Osteocyte (in vitro differentiated cells): ENCODE measurements around the gene ANKRD12. TPM values are rescaled to one million over a fixed set of nuclear protein-coding genes. Genes with fewer than 3 reads are reported as not detected.

Experiments
- DNase-seq: peaks from one replicate; pipeline ENCODE4 v3.0.0; 2021; ENCODE audit warnings: mixed read lengths; ENCODE audit not compliant: unreplicated experiment; ENCODE audit errors: extremely low spot score
- H3K27ac Mint-ChIP-seq: one replicate; pipeline ENCODE4 v1.8.0; 2021; ENCODE audit warnings: mild to moderate bottlenecking, mixed read lengths; ENCODE audit not compliant: unreplicated experiment
- H3K27me3 Mint-ChIP-seq: one replicate; pipeline ENCODE4 v1.8.0; 2021; ENCODE audit warnings: mixed read lengths; ENCODE audit not compliant: unreplicated experiment
- H3K36me3 Mint-ChIP-seq: one replicate; pipeline ENCODE4 v1.8.0; 2021; ENCODE audit warnings: mixed read lengths; ENCODE audit not compliant: unreplicated experiment
- H3K4me1 Mint-ChIP-seq: one replicate; pipeline ENCODE4 v1.8.0; 2021; ENCODE audit warnings: mixed read lengths; ENCODE audit not compliant: unreplicated experiment
- H3K4me3 Mint-ChIP-seq: one replicate; pipeline ENCODE4 v1.8.0; 2021; ENCODE audit warnings: mild to moderate bottlenecking, moderate library complexity, mixed read lengths; ENCODE audit not compliant: unreplicated experiment
- H3K9me3 Mint-ChIP-seq: one replicate; pipeline ENCODE4 v1.8.0; 2021; ENCODE audit warnings: mixed read lengths; ENCODE audit not compliant: unreplicated experiment
- CTCF ChIP-seq: fragments of 200-600 bp; sonication (generic); IDR thresholded peaks from 2 replicates; pipeline ENCODE4 v1.5.0; 2021; ENCODE audit warnings: antibody characterized with exemption, mild to moderate bottlenecking, moderate library complexity
- total RNA-seq: library from RNA; stranded (reverse); gene quantifications from 2 replicates; pipeline ENCODE4 v1.2.1, GENCODE V29; 2021

ANKRD12 gene
- total RNA-seq, 1 donor from 2014 or later: 40.0 TPM

- no peak for DNase-seq
- Mint-ChIP-seq H3K27me3 (no peaks in the 10 kb centered on the region), H3K9me3 (no peaks in the 10 kb centered on the region), H3K27ac (no peak overlapping the region), H3K36me3 (peaks cover 9% of the 10 kb centered on the region), H3K4me1 (peaks cover 3% of the 10 kb centered on the region), H3K4me3 (no peak overlapping the region)
- no peak for TF ChIP-seq CTCF
Observed at GRCh38 chr18:9177466-9177865, 40.9 kb downstream of the ANKRD12 start.

GRCh38 chr18:9178557-9178956 is 42.0 kb downstream of the ANKRD12 start:
- Mint-ChIP-seq H3K4me1 (peaks cover 3% of the 10 kb centered on the region), H3K9me3 (peaks cover 9% of the 10 kb centered on the region), H3K36me3 (peaks cover 20% of the 10 kb centered on the region), H3K27ac (no peak overlapping the region), H3K27me3 (no peaks in the 10 kb centered on the region), H3K4me3 (no peak overlapping the region)
- TF ChIP-seq CTCF: no peak
- no peak for DNase-seq

- Mint-ChIP-seq H3K36me3 (peaks cover 39% of the 10 kb centered on the region), H3K27ac (no peak overlapping the region), H3K27me3 (no peaks in the 10 kb centered on the region), H3K4me3 (no peak overlapping the region), H3K9me3 (peaks cover 12% of the 10 kb centered on the region), H3K4me1 (peaks cover 14% of the 10 kb centered on the region)
- no peak for TF ChIP-seq CTCF
- no peak for DNase-seq
Observed at GRCh38 chr18:9181275-9181674, 44.7 kb downstream of the ANKRD12 start.

GRCh38 chr18:9182852-9183399 is 46.3 kb downstream of the ANKRD12 start:
- Mint-ChIP-seq H3K9me3 (peaks cover 12% of the 10 kb centered on the region), H3K36me3 (peaks cover 40% of the 10 kb centered on the region), H3K4me1 (peaks cover 13% of the 10 kb centered on the region), H3K27ac (no peak overlapping the region), H3K27me3 (no peaks in the 10 kb centered on the region), H3K4me3 (no peak overlapping the region)
- no peak for TF ChIP-seq CTCF
- no peak for DNase-seq

GRCh38 chr18:9184998-9185613 is 48.5 kb downstream of the ANKRD12 start:
- H3K4me3 Mint-ChIP-seq: no peak overlapping the region
- H3K27me3 Mint-ChIP-seq: no peaks in the 10 kb centered on the region
- H3K36me3 Mint-ChIP-seq: peaks cover 45% of the 10 kb centered on the region
- H3K27ac Mint-ChIP-seq: peak overlapping the region; percentile 14
- TF ChIP-seq CTCF: no peak
- DNase-seq: no peak
- peaks cover 16% of the 10 kb centered on the region for H3K4me1 Mint-ChIP-seq
- peaks cover 12% of the 10 kb centered on the region for H3K9me3 Mint-ChIP-seq
